ENCODE data around the gene MAF. TPM values are rescaled to one million over a fixed set of nuclear protein-coding genes. Genes with fewer than 3 reads are reported as not detected.

The MAF gene
- total and polyA plus RNA-seq, 9 of the 15 experiments (the other 6 are each of a cell fraction or from before 2014, with no cell fraction given): 0.01 to 0.18 TPM; not detected in 7

- Histone ChIP-seq H3K27ac (ENCODE audit: extremely low read depth, low read depth, low read length) (no peak overlapping the region), H3K36me3 (ENCODE audit: control insufficient read depth, insufficient read depth, low read length) (no peaks in the 10 kb centered on the region), H2AFZ (ENCODE audit: low read depth, low read length) (no peak overlapping the region), H3K27me3 (ENCODE audit: control insufficient read depth in 2 of 2, insufficient read depth in 2 of 2, low read length in 2 of 2) (peaks cover 0 to 15% of the 10 kb centered on the region in 2 experiments), H3K4me2 (ENCODE audit: insufficient read depth, low read length) (no peak overlapping the region), H3K9ac (ENCODE audit: insufficient read depth in 1 of 2, low read depth in 2 of 2, low read length in 2 of 2) (no peak overlapping the region), H3K4me1 (replicated peaks in 1 of 2; ENCODE audit: control insufficient read depth in 2 of 2, insufficient read depth in 2 of 2, low read length in 2 of 2) (no peaks in the 10 kb centered on the region), H3K9me1 (ENCODE audit: control insufficient read depth, insufficient read depth, low read length) (no peaks in the 10 kb centered on the region), H3K4me3 (no peak overlapping the region), H3K79me2 (ENCODE audit: control insufficient read depth, insufficient read depth, low read length) (no peaks in the 10 kb centered on the region), H4K20me1 (replicated peaks; ENCODE audit: control insufficient read depth, insufficient read depth, low read length) (no peaks in the 10 kb centered on the region), H3K9me3 (replicated peaks; ENCODE audit: control insufficient read depth, insufficient read depth, low read depth, low read length) (no peaks in the 10 kb centered on the region)
- WGBS (ENCODE audit: insufficient coverage, low coverage, missing lambda C conversion rate): 0% methylated on average over 2 of the region's 2 CpGs
- in situ Hi-C loops (cut with MboI) (no loop called here), intact Hi-C loops (cut with micrococcal nuclease) (no loop called here)
- FAIRE-seq (no peak), DNase-seq (ENCODE audit: extremely low read depth in 1 of 4, low spot score in 3 of 4) (no peak), ATAC-seq (no peak)
- POLR2A ChIA-PET: interaction anchor here (1.2 kb wide), 1 partner anchor 12 kb away, joined by 4 read pairs; no protein-coding TSS in a partner anchor
- CTCF ChIA-PET (ENCODE audit: low intra/inter-chr PET ratio): no interaction called here
- no peak for TF ChIP-seq CEBPG (CRISPR knock-in tag; IDR thresholded peaks at IDR 0.05)
- peak in 1 of 2 experiments; percentile 58; a peak in 3 of 4 replicates for TF ChIP-seq CEBPG (tag; conservative IDR thresholded peaks at IDR 0.05 in 1 of 2, IDR thresholded peaks at IDR 0.05 in 1 of 2)
- TF ChIP-seq ZNF444 (CRISPR knock-in tag; IDR thresholded peaks at IDR 0.05): no peak
- no peak for TF ChIP-seq TEAD1 (CRISPR knock-in tag; IDR thresholded peaks at IDR 0.05)
- no peak for TF ChIP-seq ZBTB2 (IDR thresholded peaks at IDR 0.05)
- no peak for TF ChIP-seq SNIP1 (IDR thresholded peaks at IDR 0.05; ENCODE audit: low read depth)
- no peak for TF ChIP-seq ZNF197 (CRISPR knock-in tag; IDR thresholded peaks at IDR 0.05; ENCODE audit: low read depth)
- no TSS peak for BruUV-seq (replicated peaks)
These were observed 40.2 kb downstream of the MAF start for GRCh38 chr16:79560318-79560717.
